HL-60 (cell line): Measurements from ENCODE around the gene ACOXL.

Experiments
- DNase-seq, 2 experiments: peaks; one replicate each; pipeline ENCODE4 v3.0.0-alpha.2; 2010 to 2020; ENCODE audit warnings: low read depth in 1 of 2, low spot score in 1 of 2
- H3K27ac ChIP-seq: fragments of 250-450 bp; sonication (Bioruptor Pico); replicated peaks from 2 replicates; pipeline ENCODE4 v1.5.1; 2020; ENCODE audit warnings: mild to moderate bottlenecking, moderate library complexity
- H3K27me3 ChIP-seq: fragments of 250-450 bp; sonication (Bioruptor Pico); 2 replicates; pipeline ENCODE4 v1.5.1; 2021; ENCODE audit warnings: mild to moderate bottlenecking, moderate library complexity; ENCODE audit not compliant: insufficient read depth, poor library complexity, severe bottlenecking
- H3K4me3 ChIP-seq: replicated peaks from 2 replicates; pipeline ENCODE4 v1.5.1; 2011; ENCODE audit warnings: mild to moderate bottlenecking, control low read depth, low read length; ENCODE audit not compliant: insufficient read depth
- GABPA ChIP-seq: IDR thresholded peaks from 2 replicates; pipeline ENCODE4 v1.6.1; 2012; ENCODE audit warnings: low read depth
- POLR2AphosphoS5 ChIP-seq: IDR thresholded peaks from 2 replicates; pipeline ENCODE4 v1.6.1; 2012; ENCODE audit warnings: low read depth
- SPI1 ChIP-seq: IDR thresholded peaks from 2 replicates; pipeline ENCODE4 v1.6.1; 2012; ENCODE audit warnings: low read depth, mild to moderate bottlenecking, borderline replicate concordance
- TF ChIP-seq, protein P1 (sequence below): IDR thresholded peaks from one replicate; pipeline ENCODE4 v1.5.1; 2011; ENCODE audit warnings: low read length, control low read depth, inconsistent platforms; ENCODE audit not compliant: insufficient read depth
- TF ChIP-seq, protein P2 (sequence below): IDR thresholded peaks from 2 replicates; pipeline ENCODE4 v1.6.1; 2012; ENCODE audit warnings: low read depth; ENCODE audit not compliant: insufficient replicate concordance

ACOXL gene

DNA sequence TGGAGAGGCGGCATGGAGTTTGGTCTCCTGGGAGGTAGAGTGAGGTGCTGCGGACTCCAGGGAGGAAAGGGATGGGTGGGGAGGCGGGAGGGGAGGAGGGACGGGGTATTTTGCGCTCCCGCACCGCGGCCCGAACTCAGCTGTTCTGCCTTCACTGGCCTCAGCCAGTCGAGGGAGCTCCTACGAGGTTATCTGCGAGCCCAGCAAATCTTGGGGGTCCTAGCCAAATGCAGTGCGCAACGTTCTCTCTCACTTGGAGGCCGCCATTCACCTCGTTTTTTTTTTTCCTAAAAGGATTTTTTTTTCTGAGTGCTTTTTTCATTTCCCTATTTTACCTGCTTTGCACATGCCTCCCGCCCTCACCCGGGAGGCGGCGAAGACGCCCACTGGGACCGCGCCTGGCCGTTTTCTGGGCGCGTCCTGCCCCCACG is 387.5 kb downstream of the ACOXL start:
- no peak for DNase-seq
- Histone ChIP-seq H3K27me3 (no peaks in the 10 kb centered on the region), H3K4me3 (peak overlapping the region; percentile 47), H3K27ac (peak overlapping the region; percentile 69)
- TF ChIP-seq SPI1 (peak; percentile 1; the same call in 1 of the 2 replicates), GABPA (no peak), POLR2AphosphoS5 (no peak)
- TF ChIP-seq, protein P1, sequence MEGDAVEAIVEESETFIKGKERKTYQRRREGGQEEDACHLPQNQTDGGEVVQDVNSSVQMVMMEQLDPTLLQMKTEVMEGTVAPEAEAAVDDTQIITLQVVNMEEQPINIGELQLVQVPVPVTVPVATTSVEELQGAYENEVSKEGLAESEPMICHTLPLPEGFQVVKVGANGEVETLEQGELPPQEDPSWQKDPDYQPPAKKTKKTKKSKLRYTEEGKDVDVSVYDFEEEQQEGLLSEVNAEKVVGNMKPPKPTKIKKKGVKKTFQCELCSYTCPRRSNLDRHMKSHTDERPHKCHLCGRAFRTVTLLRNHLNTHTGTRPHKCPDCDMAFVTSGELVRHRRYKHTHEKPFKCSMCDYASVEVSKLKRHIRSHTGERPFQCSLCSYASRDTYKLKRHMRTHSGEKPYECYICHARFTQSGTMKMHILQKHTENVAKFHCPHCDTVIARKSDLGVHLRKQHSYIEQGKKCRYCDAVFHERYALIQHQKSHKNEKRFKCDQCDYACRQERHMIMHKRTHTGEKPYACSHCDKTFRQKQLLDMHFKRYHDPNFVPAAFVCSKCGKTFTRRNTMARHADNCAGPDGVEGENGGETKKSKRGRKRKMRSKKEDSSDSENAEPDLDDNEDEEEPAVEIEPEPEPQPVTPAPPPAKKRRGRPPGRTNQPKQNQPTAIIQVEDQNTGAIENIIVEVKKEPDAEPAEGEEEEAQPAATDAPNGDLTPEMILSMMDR: no peak

DNA sequence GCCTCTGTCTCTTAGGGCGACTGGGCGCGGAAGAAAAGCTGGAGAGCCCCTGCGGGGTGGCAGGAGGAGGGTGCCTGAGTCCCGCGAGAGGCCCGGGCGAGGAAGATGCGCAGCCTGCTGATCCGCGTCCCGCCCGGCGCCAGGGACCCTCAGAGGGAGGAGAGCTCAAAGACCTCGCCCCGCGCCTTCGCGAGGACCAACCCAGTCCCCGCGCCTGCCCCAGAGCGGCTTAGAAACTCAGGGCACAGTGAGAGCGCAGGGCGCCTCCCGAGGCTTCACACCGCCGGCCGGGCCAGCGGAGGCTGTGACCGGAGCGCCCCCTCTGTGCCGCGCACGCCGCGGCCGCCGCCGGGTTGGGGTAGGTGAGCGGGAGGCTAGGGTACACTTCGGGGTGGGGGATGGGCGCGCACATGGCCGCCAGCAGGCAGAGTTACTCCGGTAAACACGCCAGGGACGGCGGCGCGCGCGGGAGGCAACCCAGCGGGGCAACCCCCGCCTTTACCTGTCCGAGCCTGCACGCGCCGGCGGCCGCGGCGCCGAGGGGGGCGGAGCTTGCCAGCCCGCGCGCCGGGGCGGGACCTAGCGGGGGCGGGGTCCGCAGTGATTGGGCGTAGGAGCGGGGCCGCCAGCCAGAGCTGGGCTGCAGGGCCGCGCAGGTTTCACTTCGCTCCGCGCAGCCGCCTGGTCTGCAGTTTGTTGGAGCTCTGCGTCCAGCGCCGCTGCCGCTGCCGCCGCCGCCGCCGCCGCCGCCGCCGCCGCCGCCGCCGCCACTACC is 388.1 kb downstream of the ACOXL start, which contains the start of gene BCL2L11:
Gene BCL2L11, plus strand, starts transcription at position 662 of the 775 bp plus-strand sequence. CDS start 2,832 bp downstream, outside the sequence.
- DNase-seq: peak; percentile 85 to 90
- H3K4me3 ChIP-seq: peak within 1 kb of the TSS; percentile 62
- H3K27ac ChIP-seq: peak within 1 kb of the TSS; percentile 95
- no peaks in the 10 kb centered on the region for H3K27me3 ChIP-seq
- TF ChIP-seq GABPA: no peak
- TF ChIP-seq SPI1: no peak
- TF ChIP-seq POLR2AphosphoS5: peak; percentile 73; the same call in 1 of the 2 replicates
- TF ChIP-seq, protein P1: peak; percentile 1
- TF ChIP-seq, protein P2, sequence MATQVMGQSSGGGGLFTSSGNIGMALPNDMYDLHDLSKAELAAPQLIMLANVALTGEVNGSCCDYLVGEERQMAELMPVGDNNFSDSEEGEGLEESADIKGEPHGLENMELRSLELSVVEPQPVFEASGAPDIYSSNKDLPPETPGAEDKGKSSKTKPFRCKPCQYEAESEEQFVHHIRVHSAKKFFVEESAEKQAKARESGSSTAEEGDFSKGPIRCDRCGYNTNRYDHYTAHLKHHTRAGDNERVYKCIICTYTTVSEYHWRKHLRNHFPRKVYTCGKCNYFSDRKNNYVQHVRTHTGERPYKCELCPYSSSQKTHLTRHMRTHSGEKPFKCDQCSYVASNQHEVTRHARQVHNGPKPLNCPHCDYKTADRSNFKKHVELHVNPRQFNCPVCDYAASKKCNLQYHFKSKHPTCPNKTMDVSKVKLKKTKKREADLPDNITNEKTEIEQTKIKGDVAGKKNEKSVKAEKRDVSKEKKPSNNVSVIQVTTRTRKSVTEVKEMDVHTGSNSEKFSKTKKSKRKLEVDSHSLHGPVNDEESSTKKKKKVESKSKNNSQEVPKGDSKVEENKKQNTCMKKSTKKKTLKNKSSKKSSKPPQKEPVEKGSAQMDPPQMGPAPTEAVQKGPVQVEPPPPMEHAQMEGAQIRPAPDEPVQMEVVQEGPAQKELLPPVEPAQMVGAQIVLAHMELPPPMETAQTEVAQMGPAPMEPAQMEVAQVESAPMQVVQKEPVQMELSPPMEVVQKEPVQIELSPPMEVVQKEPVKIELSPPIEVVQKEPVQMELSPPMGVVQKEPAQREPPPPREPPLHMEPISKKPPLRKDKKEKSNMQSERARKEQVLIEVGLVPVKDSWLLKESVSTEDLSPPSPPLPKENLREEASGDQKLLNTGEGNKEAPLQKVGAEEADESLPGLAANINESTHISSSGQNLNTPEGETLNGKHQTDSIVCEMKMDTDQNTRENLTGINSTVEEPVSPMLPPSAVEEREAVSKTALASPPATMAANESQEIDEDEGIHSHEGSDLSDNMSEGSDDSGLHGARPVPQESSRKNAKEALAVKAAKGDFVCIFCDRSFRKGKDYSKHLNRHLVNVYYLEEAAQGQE: peak; percentile 72

DNA sequence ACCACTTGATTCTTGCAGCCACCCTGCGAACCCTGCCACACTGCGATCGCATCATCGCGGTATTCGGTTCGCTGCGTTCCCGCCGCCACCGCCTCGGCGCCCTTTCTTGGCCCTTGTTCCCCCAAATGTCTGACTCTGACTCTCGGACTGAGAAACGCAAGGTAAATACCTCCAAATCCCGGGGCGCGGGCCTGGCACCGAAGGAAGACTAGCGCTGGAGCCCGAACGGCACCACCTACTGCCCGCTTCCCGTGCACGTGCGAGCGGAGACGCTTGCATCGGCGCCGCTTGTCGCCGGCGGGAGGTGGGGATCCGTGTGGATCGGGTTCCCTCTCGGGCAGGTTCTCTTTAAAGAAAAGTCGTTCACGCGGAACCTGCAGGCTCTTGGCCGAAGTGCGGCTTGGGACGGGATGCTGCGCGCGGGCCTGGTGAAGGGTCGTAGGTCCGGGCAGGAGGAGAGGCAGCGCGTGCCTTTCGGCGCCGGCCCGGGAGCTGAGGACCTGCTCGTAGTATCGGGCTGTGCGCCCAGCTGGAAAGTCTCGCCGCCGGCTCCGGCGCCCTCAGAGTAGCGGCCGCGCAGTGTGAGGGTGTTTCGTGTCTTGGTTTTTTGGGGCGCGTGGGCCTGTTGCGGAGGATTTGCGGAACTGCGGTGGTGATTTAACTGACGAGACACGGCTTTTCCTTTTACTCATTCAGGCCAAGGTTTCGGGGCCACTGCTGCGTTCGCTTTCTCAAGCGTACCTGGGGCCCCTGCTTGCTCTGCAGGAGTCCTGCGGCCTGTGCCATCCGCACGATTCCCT is 388.9 kb downstream of the ACOXL start:
- Histone ChIP-seq H3K27ac (peak overlapping the region; percentile 95), H3K4me3 (peak overlapping the region; percentile 62), H3K27me3 (no peaks in the 10 kb centered on the region)
- DNase-seq: peak in 1 of 2 experiments; percentile 51
- TF ChIP-seq POLR2AphosphoS5: no peak; the same call in 1 of the 2 replicates
- TF ChIP-seq, protein P1: no peak
- TF ChIP-seq, protein P2: no peak
- no peak for TF ChIP-seq GABPA
- TF ChIP-seq SPI1: peak; percentile 62; the same call in 1 of the 2 replicates
